GM18868 (cell line): Measurements from ENCODE around the gene COMMD1.
"Not testable (repeated sequence)": the region's sequence is repeated elsewhere in the genome, so short reads cannot be mapped to it uniquely, and the experiment has no call there.

ENCODE experiments used
- ATAC-seq: cut with Tn5 transposase; IDR thresholded peaks from one replicate; pipeline ENCODE4 v1.9.1; 2021; ENCODE audit warnings: mild to moderate bottlenecking, moderate library complexity; ENCODE audit not compliant: unreplicated experiment

Gene COMMD1

DNA sequence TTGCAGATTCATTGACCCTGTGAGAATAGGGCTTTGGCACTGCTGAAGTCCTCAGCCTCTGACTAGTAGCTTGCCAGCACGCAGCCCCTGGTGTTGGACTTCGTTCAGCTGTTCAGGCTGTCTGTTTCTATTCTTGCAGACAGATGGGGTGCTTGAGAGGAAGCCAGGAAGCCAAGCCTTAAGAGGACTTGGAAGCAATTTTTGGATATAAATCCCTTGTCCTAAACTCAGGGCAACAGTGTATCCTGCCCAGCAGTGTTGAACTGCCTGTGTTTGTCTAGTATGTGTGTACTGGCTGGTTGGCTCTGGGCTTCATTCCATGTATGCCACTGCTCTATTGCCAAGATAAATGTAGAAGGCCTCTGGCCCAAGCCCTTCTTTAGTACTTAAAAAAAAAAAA, 108.6 kb downstream of the COMMD1 start:
- ATAC-seq: no peak

DNA sequence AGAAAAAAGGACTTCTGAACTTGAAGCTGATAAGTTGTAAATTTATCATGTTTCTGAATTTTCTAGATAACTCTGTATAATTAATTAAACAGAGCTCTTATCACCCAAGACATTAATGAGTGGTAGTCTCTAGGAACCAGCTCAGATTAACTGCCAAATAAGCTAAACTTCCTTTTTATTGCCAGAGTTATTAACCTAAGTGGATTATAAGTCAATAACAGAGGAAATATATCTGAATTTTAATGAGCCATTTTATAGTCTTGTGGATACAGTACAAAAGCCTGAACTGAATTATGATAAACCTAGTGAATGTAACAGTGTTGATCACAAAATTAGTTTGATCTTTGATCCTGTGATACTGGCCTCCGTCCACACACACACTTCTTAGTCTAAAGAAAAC, 111.5 kb downstream of the COMMD1 start:
- no peak for ATAC-seq

DNA sequence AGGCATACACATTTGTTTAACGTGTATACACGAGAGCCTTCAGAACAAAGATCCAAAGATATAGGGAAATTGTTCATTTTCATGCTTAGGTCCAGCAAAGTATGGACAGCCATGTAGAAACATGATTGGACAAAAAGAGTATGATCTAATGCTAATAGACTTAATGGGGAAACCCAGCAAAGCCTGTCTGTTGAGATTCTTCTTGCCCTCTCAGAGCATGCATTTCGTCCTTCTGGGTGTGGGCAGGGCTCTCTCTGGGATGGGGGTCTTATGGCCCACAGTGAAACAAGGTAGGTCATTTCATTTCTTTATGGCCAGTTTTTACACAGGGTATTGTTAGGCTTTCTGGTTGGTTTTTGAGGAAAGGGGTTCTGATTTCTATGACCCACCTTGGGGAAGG, 124.4 kb downstream of the COMMD1 start:
- ATAC-seq: no peak

DNA sequence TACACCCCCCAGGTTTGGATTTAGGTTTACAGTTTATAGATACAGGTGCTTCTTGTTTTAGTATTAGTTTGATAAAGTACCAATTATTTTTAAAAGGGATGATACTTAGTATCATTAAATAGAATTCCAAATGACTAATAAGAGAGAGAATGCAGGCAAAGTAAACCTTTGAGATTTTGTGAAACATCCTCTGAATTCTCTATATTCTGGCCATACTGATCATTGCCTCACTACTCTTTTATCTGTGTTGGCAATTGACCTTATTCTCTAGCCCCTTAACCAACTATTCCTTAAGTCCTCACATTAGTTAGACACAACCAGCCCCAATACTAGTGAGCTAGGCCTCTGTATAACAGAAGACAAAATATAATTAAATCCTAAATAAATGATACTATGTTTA, 125.4 kb downstream of the COMMD1 start:
- no peak for ATAC-seq

DNA sequence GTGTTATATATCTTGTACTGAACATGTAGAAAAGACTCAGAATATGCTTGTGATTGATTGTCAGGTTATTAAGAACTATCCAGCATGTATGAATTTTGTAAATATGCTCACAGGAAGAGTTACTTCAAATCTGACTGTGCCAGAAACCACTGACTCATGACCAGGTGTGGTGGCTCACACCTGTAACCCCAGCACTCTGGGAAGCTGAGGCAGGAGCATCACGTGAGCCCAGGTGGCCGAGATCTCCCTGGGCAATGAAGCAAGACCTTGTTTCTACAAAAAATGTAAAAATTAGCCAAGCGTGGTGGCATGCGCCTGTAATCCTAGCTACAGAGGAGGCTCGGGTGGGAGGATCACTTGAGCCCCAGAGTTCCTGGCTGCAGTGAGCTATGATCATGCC, 126.6 kb downstream of the COMMD1 start:
- ATAC-seq: no peak

GRCh38 chr2:62034715-62035114, 129.2 kb downstream of the COMMD1 start:
- ATAC-seq: no peak

- no peak for ATAC-seq
Measured at GRCh38 chr2:62036229-62036628, 130.8 kb downstream of the COMMD1 start.

DNA sequence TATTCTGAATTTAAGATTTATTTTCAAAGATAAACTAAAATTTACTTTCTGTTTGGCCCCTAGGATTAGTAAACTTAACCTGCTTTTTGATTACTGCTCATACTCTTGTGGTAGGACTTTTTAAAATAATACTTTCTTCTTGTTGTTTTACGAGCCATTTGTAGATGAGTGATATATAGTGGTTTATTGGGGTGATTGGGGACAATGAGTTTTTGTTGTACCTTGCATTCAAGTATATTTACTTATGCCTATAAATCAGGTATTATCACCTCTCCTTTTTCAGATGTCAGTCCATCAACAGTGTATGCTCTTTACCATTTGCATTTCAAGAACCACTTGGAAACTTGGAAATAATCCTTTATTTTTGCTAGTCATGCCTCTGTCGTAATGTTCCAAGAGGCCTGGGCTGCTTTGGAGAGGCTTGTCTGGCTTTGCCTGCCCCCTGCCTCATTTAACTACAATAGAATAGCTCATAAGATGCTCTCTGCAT, 131.3 kb downstream of the COMMD1 start:
- ATAC-seq: no peak

GRCh38 chr2:62038975-62039771, 133.7 kb downstream of the COMMD1 start:
- ATAC-seq: peak; percentile 99

DNA sequence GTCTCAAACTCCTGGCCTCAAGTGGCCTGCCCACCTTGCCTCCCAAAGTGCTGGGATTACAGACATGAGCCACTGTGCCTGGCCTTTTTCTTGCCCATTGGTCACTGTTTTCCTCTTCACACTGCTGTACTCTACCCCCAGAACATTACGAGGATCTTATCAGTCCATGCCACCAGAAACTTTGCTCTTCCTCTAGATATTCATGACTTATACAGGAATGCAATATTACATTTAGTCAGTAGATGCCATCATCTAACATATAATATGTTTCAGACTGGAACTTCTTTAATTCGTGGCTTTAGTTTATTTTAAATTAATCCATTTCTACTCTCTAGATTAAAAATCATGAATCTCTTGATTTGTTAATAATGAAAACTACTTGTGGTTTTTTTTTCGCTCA, 135.5 kb downstream of the COMMD1 start:
- no peak for ATAC-seq

DNA sequence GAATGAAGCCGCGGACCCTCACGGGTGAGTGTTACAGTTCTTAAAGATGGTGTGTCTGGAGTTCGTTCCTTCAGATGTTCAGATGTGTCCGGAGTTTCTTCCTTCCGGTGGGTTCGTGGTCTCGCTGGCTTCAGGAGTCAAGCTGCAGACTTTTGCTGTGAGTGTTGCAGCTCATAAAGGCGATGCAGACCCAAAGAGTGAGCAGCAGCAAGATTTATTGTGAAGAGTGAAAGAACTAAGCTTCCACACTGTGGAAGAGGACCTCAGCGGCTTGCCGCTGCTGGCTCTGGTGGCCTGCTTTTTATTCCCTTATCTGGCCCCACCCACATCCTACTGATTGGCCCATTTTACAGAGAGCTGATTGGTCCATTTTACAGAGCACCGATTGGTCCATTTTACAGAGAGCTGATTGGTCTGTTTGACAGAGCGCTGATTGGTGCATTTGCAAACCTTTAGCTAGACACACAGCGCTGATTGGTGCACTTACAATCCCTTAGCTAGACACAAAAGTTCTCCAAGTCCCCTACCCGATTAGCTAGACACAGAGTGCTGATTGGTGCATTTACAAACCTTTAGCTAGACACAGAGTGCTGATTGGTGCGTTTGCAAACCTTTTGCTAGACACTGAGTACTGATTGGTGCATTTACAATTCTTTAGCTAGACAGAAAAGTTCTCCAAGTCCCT, 136.4 kb downstream of the COMMD1 start:
- not testable (repeated sequence) for ATAC-seq

- no peak for ATAC-seq
Measured at GRCh38 chr2:62042400-62042799, 136.9 kb downstream of the COMMD1 start.

- no peak for ATAC-seq
Measured at GRCh38 chr2:62042944-62043343, 137.5 kb downstream of the COMMD1 start.

- ATAC-seq: no peak
Measured at GRCh38 chr2:62045017-62045543, 139.6 kb downstream of the COMMD1 start.

GRCh38 chr2:62046141-62046540, 140.7 kb downstream of the COMMD1 start:
- ATAC-seq: no peak

DNA sequence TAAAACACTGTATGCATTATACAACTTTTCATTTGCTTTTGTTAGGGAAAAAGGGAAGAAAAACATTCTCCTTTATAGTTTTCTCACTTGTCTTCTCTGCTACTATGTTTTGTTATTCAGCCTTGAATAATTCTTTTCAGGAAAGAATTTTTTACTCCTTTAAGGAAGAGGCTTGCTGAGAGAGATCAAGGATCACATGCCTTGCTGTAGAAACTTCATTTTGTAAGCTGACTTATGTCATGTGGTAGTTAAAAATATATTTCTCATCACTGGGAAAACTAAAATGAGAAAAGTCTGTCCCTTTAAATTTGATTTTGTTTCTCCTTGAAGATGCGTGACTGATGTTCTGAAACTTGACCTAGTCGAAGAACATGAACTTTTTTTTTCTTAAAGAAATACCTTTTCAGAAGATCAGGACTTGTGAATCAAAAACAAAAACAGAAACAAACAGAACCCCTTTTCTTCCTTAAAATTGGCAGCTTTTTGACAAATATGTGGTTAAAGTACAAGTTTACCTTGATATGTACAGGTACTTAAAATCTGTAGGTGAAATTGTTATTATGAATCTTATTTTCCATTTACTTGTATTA, 145.1 kb downstream of the COMMD1 start:
- ATAC-seq: no peak

GRCh38 chr2:62054029-62054791, 148.7 kb downstream of the COMMD1 start:
- ATAC-seq: peak; percentile 49

DNA sequence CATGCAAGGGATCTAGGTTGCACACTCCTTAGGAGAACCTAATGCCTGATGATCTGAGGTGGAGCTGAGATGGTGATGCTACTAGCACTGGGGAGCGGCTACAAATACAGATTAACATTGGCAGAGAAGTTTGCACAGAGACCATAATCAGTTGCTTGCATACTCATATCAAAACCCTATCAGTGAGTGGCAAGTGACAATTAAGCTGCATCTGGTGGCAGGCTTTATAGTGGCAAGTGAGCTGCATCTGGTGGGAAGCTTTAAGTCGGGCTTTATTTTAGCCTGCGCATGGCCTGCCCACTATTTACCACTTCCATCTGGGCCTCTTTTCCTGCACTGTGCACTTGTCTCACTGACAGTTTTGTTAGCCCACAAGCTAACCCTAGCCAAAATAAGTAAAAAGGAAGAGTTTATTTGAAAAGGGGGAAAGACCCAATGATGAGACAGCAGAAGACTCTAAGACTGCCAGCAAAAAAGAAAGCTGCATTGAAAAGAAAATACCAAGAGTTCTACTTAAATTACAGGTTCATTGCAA, 149.5 kb downstream of the COMMD1 start:
- ATAC-seq: no peak

- ATAC-seq: no peak
Measured at GRCh38 chr2:62055724-62056336, 150.4 kb downstream of the COMMD1 start.

GRCh38 chr2:62056341-62056740, 150.9 kb downstream of the COMMD1 start:
- no peak for ATAC-seq
